ENCODE data around the gene CACNA1G.

CACNA1G gene

DNA sequence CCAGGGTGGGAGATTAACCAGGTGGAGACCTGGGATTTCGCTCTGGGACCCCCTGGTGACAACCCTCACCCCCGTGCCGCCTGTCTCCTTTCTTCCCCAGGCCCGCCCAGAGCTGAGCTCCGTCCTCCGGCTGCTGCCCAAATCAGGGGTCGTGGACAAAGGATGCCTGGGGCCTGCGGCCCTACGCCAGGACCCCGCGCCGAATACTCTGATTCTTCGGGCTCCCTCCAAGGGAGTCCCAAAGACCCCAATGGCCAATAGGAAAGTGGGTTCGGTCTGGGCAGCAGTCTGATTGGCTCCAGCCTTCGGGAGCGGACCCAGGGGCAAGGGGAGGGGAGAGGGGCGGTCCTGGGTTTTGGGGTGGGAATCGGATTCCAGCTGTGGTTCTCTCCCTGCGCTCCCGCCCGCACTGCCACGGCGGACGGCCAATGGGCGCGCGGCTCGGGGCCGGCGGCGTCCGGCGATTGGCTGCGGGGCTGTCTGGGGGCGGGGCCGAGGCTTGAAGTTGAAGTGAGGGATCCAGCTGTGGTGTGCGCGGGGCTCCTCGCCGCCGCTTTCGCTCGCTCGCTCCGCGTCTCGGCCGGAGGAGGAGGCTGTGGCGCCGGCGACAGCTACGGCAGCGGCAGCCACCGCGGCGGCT, at the start of gene CACNA1G:
CACNA1G (plus strand) TSS at position 531 of the 640 bp plus-strand sequence. CDS start 745 bp downstream, outside the sequence.
- DNase-seq, result peak; percentile 48

DNA sequence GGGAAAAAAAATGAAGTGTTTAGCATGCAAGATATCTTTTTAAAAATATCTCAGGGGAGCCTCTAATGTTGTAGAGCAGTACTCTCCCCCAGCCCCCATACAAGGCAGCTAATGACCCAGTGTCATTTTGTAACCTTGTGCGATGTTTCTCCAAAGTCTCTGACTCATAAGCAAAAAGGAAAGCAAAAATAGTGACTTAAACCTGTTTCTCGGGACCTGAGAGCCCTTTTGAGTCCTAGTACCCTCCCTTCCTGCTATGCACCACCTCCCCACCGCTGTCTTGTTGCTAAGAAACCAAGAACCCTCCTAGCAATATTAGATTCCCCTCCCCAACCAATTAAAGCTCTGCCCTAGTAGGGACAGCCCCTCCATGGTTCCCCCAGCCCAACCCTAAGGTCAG, 49.5 kb upstream of the CACNA1G start:
- DNase-seq, result no peak

DNA sequence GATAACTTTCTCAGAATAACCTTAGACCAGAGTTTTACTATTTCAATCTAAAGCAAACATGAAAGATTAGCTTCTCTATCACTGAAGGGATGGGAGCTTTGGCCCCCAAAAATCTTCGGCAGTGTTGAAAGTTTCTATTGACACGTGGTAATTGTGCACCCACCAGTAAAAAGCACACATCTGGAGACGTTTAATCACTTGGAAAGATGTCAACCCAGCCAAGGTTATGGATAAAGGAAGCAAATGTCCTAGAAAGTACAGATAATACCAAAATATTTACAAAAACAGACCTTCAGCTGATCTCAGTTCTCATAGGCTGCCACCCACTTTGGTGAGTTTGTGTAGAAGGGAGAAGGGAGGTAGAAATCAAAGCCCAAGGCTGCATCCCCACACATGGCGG, 47.0 kb upstream of the CACNA1G start:
- DNase-seq, result no peak

DNA sequence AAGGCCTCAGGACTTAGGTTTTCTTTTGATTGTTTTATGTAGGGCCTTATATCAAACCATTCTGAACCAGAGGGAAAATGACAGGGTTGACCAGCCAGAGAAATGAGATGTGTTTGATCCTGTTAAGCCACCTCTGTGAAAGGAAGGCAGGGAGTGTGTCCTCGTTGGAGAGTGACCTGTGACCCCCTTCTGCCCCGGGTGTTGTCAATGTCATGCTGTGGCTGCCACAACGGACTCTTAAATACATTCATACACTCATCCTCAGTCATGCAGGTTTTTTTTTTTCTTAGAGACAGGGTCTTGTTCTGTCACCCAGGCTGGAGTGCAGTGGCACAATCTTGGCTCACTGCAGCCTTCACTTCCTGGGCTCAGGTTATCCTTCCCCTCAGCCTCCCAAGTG, 46.1 kb upstream of the CACNA1G start:
- DNase-seq, result no peak

DNA sequence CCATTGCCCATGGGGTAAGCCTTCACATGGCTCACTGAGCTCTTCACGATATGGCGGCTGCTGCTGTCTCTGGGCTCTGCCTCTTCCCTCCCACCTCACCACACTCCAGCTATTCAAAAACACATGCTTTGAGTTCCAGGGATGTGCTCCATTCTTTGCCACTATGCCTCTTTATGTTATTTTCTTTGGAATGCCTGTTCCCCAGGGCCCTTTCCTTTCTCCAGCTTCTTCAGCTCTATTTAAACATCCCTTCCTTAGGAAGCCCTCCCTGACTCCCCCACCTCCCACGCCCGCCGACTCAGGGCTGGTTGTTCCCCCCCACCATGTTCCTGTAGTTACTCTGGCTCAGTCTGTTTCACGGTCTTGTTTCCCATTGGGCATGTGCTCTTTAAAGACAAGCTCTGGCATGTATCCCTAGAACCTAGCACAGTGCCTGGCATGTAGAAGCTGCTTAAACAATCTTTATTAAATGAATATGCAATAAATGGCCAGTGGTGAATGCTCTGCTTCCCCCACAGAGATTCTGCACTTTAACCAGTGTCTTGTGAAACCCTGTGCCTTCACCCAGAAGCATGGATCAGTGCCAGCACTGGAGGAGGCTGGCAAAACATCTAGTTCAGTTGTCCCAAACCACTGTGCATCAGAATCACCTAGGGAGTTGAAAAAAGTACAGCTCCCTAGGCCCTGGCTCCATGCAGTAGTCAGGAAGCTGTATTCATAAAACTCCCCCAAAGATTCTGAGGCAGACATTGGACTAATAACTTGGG, 45.4 kb upstream of the CACNA1G start:
- no peak for DNase-seq

DNA sequence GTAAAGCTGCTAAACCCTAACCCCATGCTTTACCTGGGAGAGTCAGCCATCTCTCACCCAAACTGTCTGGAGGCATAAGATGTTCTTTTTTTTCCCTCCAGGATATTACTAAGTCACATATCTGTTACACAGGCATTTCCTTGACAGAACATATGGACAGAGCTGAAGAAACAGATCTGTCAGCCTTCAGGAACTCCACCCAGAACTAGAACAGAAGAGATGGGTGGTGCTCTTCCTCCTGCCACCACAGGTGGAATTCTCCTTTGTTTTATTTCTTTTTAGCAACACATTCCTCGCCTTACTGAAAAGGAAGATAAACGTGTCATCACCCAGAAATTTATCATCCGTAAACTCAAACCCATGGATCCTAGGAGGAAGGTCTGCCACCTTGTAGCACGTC, 43.5 kb upstream of the CACNA1G start:
- no peak for DNase-seq

DNA sequence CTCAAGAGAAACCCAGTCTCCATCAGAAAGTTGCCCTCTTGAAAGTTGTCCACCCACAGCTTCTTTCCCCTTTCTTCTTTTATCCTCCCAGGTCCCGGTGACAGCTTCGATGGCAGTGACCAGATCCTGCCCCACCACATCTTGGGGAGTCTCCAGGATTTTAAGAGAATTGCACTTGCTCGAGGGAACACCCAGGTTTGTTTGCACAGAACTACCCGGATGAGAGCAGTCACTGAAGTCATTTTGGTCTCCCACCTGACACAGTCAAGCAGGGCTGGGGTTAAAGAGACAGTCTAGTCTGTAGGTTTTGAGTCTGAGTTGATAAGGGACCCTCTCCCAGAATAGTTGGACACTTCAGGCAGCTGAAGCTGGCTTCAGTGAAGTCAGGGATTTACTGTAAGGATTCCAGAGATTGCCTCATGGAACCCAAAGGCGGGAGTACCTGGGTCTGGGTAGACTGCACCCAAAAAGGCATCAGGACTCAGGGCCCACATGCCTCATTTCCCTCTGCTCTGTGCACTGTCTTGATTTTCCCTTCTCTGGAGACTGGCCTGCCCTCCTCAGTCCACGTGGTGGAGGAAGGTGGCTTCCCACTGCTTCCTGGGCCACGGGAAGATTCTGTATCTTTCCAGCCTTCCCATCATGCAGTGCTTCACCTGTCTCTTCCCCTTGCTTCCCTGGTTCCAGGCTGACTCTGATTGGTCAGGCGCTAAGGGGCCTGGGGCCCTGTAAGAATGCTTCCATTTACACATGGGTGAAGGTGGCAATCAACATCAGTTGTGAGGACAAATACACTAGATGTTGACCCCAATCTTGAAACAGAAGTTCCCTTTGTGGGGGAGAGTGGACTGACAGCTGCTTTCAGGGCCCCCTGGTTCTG, 42.8 kb upstream of the CACNA1G start:
- no peak for DNase-seq

DNA sequence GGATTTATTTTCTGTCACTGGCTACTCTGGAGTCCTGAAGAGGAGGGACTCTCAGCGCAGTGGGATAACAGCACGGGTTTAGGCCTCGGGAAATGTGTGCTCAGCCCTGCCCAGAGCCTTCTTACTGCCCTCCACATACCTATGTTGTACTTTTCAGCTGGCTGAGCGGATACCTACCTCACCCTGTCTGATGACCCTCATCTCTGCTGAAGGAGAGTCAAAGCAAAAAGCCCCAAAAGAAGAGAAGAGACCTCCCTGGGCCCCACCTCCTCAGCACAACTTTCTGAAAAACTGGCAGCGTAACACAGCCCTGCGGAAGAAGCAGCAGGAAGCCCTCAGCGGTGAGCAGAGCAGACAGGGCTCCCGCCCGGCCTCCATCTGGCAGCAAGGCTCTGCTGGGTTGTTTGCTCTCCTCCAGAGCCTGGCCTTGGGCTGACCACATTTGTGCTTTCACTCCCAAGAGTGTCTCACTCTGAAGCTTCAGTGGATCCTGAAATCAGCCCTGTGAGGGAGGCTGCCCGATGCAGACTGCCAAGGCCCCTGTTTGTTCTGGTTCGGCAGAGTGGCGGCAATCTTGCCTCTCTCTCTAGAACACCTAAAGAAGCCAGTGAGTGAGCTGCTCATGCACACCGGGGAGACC, 42.0 kb upstream of the CACNA1G start:
- DNase-seq, result no peak

DNA sequence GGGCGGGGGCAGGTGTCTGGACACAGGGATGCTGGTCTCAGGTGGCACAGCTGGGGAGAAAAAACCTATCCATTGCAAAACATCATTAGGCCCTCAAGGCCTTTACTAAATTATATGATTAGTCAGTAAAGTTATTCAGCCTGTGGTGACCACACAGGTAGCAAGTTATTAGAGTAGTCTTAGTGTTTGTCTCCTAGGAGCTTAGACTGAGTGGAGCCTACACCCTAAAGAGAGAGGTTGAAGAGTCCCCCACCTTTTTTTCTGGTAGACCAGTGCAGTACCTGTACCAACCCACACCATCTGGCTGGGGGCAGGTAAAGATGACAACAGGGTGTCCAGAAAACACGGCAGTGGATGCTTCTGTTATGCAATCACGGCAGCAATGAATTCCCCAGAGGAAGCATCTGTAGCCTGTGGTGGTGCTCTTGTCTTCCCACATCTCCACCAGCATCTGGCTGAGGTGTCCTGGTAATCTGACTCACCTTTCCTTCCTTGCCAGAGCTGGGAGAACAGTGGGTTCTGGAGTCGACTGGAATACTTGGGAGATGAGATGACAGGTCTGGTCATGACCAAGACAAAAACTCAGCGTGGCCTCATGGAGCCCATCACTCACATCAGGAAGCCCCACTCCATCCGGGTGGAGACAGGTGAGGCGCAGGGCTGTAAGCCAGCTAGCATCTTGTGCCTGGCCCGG, 41.2 kb upstream of the CACNA1G start:
- DNase-seq, result no peak

DNA sequence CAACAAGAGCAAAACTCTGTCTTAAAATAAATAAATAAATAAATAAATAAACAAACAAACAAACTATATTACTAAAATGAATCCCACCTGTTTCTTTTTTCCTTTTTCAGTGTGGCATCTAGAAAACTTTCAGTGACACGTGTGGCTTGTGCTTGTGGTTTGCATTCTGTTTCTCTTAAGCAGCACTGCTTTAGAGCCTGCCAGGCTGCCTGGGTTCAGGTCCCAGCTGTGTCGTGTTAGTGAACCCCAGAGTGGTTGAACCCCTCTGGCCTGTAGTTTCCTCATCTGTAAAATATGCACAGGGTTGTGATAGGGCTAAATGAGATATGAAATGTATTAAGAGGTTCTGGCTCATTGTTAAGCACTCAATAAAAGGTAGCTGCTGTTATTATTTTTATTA, 40.0 kb upstream of the CACNA1G start:
- no peak for DNase-seq

DNA sequence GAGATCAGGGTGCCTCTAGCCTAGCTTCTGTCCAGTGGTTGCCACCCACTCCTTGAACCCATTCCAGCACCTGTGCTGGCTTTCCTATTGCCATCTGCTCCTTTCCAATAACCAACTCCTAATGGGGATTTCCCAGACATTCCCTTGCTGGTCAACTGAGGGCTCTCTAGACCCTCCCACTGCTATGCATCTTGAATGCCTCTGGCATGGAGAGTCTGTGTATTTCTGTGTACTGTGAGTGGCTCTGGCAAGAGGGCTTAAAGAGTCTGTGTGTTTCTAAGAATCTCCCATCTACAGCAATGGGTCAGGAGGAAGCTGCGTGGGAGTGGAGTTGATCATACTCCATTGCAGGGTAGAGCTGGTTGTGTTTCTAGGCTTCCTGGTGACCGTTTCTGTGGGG, 39.0 kb upstream of the CACNA1G start:
- DNase-seq, result no peak

DNA sequence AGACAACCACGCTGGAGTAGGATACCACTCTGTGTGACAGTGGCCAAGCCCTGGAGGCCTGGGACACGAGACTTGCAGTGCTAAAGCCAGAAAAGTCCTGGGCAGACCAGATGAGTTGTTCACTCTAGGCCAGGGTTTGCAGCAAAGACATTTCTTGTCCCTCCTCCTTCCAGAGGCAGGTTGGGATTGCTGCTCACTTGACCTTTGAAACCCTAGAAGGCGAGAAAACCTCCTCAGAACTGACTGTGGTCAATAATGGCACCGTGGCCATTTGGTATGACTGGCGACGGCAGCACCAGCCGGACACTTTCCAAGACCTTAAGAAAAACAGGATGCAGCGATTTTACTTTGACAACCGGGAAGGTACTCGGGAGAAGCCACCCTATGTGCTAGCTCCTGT, 37.7 kb upstream of the CACNA1G start:
- DNase-seq, result no peak

DNA sequence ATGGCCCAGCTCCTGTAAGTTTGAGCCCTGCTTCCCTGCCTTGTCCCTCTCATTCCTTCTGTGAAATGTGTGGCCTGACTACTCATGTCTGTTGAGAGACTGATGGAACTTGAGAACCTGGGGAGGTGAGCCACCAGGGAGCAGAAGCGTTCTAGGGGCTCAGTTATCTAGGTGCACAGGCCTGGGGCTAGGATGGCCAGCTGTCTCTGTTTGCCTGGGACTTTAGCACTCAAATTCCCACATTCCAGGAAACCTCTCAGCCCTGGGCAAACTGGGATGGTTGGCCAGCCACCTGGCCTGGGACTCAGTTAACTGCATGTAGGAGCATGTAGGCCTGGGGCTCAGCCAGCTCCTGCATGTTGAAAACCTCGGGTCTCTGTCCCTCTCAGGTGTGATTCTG, 37.3 kb upstream of the CACNA1G start:
- no peak for DNase-seq

DNA sequence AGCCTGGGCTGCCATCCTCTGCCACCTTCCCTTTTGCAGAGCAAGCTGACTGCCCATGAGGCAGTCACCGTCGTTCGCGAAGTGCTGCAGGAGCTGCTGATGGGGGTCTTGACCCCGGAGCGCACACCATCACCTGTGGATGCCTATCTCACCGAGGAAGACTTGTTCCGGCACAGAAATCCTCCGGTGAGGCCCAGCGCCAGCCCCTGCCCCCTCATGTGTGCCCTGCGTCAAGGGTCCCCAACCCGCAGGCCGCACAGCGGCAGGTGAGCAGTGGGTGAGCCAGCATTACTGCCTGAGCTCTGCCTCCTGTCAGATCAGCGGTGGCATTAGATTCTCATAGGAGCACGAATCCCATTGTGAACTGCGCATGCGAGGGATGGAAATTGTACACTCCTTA, 35.7 kb upstream of the CACNA1G start:
- DNase-seq, result no peak

DNA sequence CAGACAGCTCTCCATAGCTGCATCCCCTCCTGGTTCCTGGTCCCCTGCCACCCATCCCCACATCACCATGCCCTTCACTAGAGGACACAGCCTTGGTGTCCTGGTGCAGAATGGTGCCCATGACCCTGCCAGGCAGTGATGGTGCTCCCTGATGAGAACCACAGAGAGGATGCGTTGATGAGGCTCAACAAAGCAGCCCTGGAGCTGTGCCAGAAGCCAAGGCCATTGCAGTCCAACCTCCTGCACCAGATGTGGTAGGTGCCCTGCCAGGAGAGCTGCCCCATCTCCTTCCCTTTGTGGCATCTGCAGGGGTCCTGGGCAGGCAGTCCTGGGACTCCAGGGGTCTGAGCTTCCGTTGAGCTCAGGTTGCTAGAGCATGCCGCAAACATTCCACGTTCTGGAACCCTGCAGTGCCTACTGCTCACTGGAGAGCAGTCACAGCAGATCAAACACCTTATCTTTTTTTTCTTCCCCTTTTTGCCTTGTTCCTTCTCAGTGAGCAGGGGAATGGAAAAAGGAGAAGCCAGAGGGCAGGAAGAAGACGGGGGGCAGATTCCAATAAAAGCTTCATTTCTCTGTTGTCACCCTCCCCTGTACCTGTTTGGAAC, 33.3 kb upstream of the CACNA1G start:
- DNase-seq, result no peak

DNA sequence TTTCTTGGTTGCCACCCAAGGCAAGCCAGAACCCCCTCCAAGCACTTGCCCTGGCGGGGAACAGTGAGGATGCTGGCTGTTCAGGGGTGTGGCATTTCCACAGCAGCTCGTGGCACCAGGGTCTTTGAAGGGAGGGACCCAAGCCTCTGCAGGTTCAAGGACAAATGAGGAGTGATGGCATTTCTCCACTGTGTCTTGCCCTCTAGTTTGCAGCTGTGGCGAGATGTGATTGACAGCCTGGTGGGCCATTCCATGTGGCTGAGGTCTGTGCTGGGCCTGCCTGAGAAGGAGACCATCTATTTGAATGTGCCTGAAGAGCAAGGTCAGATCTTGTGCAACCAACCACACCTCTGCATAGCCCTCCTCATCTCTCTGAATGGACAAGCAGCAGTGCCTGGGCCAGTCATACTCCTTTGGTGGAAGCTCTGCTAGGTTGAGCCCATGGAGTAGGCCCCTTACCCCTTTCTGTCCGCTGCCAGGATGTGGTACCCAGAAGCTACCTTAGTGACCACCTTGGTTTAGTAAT, 32.5 kb upstream of the CACNA1G start:
- no peak for DNase-seq

DNA sequence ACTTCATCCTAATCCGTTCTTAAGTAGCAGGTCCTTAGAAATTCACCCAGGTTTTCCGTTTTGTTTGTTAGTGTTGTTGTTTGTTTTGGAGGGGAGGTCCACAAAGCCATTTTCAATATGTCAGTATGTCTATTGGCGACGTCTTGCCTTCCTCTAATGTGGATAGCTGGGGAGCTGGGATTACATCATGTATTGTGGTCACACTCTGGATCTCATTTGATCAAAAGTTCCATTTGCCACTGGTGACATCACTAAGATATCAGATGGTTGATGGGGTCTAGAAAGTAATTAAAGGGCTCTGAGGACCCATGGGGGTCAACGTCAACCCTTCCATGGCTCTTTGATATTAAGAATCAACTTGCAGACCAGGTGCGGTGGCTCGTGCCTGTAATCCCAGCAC, 30.7 kb upstream of the CACNA1G start:
- DNase-seq, result no peak

DNA sequence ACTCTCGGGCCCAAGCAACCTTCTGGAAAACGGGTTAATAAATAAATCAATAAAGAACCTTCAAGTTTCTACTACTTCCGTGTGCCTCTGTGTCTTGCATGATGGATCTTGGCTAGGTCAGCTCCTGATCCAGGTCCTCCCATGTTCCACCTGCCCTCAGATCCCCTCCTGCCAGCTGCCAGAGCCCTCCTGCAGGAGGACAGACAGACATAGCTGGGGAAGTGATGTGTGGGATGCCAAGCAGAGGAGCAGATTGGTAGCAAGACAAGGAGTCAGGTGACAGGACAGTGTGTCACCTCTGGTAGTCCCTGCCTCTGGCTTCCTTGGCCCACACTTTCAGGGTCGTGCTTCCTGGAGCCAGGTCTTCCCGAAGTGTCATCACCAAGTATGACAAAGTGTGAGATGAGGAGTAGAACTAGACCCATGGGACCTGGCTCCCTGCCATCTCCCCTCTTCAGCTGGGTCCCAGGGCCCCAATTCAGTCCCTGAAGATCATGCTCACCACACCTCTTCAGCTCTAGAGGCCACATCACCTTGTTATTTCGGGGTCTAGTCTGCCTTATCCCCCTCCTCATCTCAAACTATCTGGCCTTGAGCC, 29.0 kb upstream of the CACNA1G start:
- DNase-seq, result no peak

DNA sequence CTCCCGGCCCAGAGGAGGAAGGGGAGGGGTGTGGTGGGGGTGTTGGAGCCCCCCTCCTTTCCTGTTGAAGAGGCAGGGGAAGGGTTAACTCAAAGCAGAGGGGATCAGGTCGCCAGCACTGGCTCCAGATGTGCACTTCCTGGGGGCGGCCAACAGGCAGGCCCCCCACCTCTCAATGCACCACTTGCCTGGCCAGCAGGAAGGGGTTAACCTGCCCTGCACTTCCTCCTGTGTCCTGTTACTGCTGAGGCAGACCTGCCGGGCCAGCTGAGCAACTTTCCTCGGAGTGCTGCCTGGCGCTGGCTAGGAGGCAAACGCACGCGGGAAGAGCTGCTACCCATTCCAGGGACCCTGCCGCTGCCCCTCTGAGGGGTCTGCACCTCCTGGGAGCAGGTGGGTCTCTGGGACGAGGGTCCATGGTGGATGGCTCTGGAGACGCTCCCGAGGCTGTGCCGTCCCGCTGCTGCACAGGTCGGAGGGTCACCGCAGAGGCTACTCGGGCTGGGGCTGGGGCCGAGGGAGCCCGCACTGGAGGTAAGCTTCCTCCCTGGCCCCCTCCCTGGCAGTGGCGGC, 28.0 kb upstream of the CACNA1G start, which contains the start of gene EPN3:
EPN3 (plus strand) TSS at position 284 of the 573 bp plus-strand sequence. CDS start 3,822 bp downstream, outside the sequence.
- DNase-seq, result no peak

DNA sequence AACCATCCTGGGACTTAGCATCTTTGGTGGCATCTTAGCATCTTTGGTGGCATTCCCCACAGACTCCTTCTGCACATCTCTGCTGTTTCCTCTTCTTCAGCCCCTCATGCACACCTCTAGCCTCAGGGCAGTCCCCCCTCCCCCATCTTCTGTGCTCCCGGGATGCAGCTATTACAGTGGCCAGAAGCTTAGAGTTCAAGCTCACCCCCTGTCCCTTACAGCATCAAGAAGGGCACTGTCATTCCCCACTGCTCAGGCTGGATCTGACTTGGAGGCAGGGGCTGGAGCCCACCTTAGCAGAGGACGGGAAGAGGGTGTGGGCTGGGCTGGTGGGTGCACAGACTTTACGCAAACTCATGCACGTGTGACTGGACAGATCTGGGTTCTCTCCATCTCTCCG, 27.3 kb upstream of the CACNA1G start:
- DNase-seq, result no peak

DNA sequence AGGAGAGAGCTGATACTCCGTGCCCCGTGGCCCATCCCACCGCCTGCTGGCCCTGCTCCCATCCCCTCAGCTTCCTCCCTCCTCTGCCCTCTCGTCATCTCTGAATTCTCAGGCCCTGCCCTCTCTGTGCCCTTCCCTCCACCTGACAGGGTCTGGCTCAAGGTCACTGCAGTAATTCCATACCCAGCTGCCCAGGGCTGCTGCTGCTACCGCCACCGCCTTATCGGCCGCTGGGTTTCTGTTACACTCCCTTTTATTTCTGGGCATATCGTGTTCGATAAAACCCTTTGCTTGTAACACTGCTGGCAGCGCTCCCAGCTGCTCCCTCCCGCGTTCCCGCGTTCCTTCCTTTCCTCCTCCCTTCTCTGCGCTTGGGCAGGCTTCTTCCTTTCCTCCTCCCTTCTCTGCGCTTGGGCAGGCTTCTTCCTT, 26.8 kb upstream of the CACNA1G start:
- DNase-seq, result no peak

All from DMS 273 treated with DMSO at 0.1 percent for 48 hours (cell line).